GM18498 (cell line): ENCODE measurements around the gene EFNA3.
A peak's percentile ranks its signal among the peaks of the same experiment; 100 is the strongest.

ENCODE experiments used
- ATAC-seq: cut with Tn5 transposase; IDR thresholded peaks from one replicate; pipeline ENCODE4 v1.9.1; 2021; ENCODE audit warnings: mild to moderate bottlenecking, moderate library complexity; ENCODE audit not compliant: unreplicated experiment

The EFNA3 gene

GRCh38 chr1:155128755-155129473, 50.3 kb downstream of the EFNA3 start:
- no peak for ATAC-seq

- no peak for ATAC-seq
Measured at GRCh38 chr1:155130272-155131006, 51.8 kb downstream of the EFNA3 start.

DNA sequence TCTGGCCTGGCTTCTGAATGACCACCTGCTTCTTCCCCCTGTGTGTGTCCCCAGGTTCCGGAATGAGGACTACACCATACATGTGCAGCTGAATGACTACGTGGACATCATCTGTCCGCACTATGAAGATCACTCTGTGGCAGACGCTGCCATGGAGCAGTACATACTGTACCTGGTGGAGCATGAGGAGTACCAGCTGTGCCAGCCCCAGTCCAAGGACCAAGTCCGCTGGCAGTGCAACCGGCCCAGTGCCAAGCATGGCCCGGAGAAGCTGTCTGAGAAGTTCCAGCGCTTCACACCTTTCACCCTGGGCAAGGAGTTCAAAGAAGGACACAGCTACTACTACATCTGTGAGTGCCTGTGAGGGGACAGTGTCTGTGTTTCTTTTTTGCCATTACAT, 52.6 kb downstream of the EFNA3 start:
- no peak for ATAC-seq

GRCh38 chr1:155131856-155132255, 53.2 kb downstream of the EFNA3 start:
- no peak for ATAC-seq

- no peak for ATAC-seq
Measured at GRCh38 chr1:155133799-155134281, 55.2 kb downstream of the EFNA3 start.

DNA sequence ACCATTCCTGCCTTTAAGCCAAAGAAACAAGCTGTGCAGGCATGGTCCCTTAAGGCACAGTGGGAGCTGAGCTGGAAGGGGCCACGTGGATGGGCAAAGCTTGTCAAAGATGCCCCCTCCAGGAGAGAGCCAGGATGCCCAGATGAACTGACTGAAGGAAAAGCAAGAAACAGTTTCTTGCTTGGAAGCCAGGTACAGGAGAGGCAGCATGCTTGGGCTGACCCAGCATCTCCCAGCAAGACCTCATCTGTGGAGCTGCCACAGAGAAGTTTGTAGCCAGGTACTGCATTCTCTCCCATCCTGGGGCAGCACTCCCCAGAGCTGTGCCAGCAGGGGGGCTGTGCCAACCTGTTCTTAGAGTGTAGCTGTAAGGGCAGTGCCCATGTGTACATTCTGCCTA, 55.7 kb downstream of the EFNA3 start:
- no peak for ATAC-seq

DNA sequence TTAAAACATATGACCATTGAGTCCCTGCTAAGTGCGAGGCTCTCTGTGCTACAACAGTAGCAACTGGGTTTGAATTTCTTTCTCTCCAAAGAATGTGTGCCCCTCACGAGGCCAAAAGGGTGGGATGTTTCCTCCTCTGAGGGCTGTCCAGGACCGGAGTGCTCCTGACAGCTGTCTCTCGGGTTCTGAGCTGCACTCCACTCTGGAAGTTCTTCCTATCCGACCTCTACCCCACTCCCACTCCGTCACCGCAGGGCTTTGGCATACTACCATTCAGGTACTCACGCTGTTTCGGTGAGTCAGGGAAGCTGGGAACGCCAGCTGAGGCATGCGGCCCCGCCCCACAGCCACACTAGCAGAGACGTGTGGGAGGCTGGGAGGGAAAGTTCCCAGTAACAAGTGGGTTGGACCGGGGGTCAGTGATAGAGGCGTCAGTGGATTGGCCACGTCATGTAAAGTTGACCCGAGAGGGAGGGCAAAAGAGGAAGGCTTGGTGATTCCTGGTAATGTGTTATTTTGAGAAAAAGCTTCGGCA, 56.3 kb downstream of the EFNA3 start:
- peak; percentile 15 for ATAC-seq

DNA sequence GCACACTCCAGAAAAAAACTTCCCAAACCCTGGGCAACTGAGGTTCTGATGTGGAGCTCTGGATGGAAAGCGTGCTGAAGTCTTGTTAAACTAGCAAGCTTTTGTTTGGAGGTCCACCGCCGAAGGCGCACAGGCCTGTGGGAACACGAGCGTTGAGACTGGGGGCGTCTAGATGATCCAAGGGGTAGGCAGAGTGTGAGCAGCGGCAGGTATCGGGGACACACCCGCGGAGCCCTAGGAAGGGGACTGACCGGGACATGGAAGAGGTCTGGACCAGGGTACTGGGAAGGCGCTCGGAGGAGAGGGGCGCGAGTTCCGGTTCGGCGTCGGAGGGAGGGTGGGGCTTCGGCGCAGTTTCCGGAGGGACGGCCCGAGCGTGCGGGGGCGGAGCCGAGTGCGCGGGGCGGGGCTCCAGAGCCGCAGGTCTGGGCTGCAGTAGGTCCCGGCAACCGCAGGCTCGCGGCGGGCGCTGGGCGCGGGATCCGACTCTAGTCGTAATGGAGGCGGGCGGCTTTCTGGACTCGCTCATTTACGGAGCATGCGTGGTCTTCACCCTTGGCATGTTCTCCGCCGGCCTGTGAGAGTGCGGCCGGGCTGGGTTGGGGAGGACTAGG, 56.9 kb downstream of the EFNA3 start, which contains the start of gene SLC50A1:
Gene SLC50A1 (plus strand): TSS at position 438 of the 614 bp plus-strand sequence. CDS start 60 bp downstream, at position 498.
- ATAC-seq: peak; percentile 78

GRCh38 chr1:155136748-155137147, 58.1 kb downstream of the EFNA3 start:
- no peak for ATAC-seq
